Measurements from ENCODE around the gene TMED9.
"Not testable (repeated sequence)": the region's sequence is repeated elsewhere in the genome, so short reads cannot be mapped to it uniquely, and the experiment has no call there.

- TF ChIP-seq CTCF (IDR thresholded peaks at IDR 0.05; ENCODE audit: borderline replicate concordance, extremely low read depth, low read length, poor library complexity, severe bottlenecking); EZH2 (IDR thresholded peaks at IDR 0.05; ENCODE audit: borderline replicate concordance, low read depth, low read length, severe bottlenecking): not testable (repeated sequence)
Observed at GRCh38 chr5:177645462-177645861, 53.5 kb downstream of the TMED9 start.
